GM19463 (cell line): Measurements from ENCODE around the gene SGMS2.

Source experiments
- ATAC-seq: cut with Tn5 transposase; IDR thresholded peaks from one replicate; pipeline ENCODE4 v1.9.1; 2021; ENCODE audit warnings: mild to moderate bottlenecking, moderate library complexity; ENCODE audit not compliant: unreplicated experiment

SGMS2 gene

DNA sequence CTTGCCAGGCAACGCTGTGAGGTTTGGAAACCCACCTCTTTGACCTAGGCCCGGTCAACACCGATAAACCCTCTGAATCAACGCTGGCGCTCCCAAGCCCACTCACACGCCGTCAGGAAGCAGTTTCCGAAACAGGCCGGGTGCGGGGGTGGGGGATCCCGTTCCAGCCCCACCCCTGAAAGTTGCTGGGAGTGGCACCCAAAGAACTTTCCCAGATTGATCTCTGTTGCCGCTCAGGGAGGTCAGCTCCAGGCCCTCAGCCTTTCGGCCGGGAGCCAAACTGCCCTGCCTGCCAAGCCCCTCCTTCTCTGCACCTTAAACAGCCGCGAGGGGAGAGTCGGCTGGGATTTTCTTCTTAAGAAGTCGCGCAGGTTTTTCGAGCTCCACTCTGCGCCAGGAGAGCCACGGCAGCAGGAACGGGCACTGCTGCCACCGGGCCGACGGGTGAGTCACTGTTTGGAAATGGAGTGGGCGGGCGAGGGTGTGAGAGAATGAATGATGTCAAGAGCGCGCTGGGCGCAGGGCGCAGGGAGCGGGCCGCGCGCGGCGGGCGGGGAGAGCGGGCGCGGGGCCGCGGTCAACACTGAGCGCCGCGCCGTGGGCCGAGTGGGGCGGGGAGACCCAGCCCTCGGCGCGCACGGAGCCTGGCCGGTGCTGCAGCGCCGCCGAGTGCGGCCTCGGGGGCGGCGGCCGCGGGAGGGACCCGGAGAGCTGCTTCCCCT, at the start of gene SGMS2:
Gene SGMS2 (plus strand): TSS at position 583 of the 722 bp plus-strand sequence. CDS start 70,622 bp downstream, outside the sequence.
- ATAC-seq, result peak; percentile 70

DNA sequence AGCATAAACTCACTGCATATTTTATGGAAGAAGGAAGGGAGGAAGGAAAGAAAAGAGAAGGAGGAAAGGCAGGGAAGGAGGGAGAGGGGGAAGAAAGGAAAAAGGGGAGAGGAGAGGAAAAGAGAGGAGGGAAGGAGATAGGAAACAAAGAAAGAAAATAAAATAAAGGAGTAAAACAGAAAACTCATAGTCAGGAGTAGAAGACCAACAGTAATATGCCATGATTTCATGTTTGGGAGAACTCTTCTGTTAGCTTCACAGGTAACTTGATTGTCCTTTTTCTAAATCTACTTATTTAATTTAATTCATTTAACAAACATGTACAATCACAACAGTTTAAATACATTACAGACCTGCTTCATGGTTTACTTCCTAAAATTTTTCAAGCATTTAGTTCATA, 46.8 kb upstream of the SGMS2 start:
- ATAC-seq, result no peak

DNA sequence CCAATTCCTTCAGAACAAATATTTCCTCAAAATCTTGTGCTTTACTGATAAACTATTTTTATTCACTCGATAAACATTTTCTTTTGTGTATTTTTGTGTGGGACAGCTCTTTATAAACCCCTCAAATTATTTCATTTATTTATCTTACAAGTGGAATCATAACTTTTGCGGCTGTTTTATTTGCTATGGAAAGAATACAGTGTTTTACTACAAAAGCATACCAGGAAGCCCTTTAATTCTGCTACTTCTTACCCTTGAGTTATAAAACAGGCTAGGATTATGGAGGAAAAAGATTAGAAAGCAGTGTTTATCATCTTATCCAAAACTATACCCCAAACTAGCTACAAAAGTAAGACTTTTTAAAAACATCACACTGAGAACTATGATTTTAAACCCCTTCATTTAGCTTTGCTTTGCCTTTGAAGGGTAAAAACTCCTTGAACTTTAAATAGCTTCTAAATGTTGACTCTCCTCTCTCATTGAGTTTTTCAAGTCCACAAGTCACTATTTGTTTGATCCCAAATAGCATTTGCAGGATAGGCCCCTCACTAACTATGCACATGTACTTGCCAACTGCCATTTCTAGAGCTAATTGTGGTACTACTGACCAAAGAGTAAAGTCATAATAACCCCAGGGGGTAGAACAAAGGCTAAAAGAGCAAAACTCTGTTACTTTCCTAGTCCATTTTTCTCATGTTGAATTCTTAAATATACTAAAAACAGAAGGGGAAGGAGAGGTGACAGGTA, 45.8 kb upstream of the SGMS2 start:
- ATAC-seq, result no peak

DNA sequence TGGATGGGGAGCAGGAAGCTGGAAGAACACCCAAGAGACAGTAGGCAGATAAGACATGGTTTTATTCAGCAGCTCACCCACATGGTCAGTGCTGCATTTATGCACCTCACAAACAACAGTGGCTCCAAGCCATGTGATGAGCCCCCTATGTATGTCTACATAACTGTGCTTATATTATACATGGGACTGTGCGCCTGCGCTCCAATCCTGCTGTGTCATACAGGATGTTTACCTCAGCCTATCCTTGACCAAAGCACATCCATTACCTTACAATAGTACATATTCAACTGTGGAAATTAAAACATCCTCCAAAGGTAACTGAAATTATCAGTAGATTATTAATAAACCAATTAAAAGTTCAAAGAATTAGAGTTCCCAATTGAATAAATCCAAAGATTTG, 44.1 kb upstream of the SGMS2 start:
- ATAC-seq, result no peak

DNA sequence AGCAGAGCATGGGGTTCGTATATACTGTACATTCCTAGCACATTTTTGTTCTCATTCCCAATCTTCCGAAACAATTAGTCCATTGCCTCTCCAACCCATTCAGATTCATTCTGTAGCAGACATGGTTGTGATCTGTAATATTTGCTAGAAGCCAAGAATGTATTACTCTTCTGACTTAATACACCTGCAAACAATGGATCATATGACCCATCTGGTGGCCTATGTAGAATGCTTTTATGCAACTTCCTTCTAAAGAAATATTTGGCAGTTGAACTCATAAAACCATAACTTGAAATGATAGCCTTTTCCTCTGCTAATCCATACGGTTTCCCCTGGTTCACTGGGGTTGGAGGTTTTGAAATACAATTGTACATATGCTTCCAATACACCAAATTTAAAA, 32.8 kb upstream of the SGMS2 start:
- no peak for ATAC-seq

DNA sequence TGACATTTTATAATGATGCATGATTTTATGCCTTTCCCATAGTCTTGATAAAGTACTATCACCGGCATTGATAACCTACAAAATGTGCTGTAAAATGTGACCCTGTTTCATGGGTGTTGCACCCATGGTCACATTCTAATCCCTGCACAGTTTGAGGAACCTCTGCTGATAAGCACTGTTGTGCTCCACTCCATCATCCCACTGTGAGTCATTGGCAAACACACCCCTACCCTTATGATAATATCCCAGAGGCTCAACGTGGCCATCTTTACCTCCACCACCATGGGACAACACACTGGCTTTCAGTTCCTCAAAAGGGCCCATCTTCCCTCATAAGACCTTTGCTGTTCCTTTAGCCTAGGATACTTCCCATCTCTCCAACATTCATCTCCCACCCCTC, 32.0 kb upstream of the SGMS2 start:
- ATAC-seq, result no peak

DNA sequence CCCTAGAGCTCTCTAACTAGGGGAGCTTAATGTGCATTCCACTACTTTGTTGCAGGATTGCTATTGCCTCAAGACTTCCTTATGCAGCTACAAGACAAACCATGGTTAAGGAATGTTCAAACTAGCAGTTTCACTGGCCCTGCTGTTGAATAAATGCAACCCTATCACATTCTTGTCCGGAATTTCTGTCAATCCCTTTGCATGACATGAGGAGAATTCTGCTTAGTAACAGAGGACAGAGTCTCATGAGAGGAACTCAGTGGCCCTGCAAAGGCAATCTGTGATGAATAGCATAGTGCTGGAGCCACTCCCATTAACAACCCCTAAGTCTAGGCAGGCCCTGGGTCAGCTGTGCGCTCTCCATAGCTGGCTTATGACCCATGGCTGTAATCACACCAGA, 30.7 kb upstream of the SGMS2 start:
- ATAC-seq, result no peak

DNA sequence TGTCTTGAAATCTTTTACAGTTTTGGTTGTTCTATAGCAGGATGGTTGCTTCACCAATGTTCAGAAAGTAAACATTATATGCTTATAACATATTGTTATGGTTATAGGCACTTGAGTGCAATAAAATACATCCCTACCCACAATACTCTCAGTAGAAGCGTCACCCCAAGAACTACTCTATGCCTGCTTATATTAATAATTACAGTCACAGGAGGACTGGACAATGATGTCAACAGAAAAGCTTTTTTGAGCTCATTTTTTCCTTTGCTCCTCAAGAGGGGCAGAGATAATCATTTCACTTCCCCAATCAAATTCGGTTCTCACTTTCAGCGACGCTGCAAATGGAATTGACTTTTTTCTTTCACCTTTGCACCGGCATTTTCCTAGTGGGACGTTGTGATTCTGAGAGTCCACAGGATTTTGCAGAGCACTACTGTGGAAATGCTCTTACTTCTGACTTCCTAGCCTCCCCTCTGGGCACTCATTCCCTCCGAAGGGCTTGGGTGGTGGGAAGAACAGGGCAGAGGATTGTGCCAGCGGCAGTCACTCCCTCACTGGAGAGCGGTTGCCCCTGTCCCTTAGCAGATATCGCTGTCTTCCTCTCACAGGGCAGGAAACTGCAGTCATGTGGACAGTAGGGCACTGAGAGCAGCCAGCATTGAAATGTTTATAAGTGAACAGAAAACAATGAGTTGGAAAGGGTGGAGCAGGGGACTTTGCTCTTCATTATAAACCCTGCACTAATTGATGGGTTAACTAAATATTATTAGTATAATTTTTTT, 24.9 kb upstream of the SGMS2 start:
- peak; percentile 48 for ATAC-seq

DNA sequence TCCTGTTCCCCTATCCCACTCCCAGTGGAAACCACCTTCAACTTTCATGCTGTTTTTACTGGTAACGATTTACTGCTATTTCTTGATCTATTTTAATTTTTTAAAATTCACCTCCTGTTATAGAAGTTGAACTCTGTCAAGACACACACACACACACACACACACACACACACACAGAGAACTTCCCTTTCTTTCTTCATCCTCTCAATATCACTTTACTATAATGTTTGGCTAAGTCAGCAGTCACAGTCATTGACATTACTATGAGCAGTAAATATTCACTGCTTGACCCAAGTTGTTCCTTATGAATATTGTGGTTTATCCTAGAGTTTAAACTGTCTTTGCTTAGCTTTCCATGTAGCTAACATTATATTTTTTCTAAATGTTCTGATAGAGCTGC, 24.0 kb upstream of the SGMS2 start:
- no peak for ATAC-seq

DNA sequence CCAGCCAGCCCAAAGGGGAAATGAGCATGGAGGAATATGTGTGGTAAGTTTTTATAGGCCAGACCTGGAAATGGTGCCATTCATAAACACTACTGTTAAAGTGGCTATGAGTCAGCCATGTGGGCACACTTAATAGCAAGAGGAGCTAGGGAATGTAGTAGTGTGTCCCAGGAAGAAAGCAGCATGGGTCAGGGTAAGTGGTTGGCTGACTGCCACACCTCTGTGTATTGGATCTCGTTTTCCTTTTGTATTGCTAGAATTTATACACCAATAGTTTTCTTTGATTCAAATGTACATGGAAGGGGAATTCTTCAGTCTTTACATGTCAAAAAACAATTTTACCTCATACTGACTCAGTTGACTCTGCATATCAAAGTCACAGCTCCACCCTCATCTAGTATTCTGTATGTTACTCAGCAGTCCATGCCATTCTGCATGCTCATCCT, 22.9 kb upstream of the SGMS2 start:
- no peak for ATAC-seq

DNA sequence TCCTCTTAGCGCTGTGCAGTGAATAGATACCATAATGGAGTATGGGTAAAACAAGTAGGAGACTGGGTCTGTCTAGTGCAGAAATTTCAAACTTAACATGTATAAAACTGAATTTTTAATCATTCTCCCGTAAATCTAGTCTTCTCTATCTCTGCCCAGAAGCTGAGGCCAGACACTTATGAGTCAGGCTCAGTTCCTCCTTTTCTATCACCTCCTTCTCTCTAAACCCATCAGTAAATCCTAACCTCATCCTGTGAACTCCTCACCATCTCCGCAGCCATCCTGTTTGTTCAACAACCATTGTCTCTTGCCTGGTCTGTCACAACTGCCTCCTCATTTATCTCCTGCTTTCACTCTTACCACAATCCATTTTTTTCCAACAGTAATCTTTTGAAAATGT, 19.8 kb upstream of the SGMS2 start:
- no peak for ATAC-seq

DNA sequence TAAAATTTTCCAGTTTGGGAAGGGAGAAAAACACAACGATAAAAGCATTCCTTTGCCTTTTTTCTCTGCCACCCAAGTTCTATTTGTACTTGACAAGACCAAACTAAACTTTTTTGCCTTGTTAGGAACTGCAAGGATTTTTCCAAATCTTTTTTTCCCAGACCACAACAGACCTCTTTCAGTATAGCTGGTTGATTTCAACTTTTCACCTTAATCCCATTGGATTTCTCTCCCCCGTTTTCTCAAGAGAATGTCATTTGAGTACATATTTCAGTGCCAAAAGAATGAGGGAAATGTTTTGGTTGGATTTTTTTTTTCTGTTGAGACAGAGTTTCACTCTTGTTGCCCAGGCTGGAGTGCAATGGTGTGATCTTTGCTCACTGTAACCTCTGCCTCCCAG, 18.5 kb upstream of the SGMS2 start:
- no peak for ATAC-seq

DNA sequence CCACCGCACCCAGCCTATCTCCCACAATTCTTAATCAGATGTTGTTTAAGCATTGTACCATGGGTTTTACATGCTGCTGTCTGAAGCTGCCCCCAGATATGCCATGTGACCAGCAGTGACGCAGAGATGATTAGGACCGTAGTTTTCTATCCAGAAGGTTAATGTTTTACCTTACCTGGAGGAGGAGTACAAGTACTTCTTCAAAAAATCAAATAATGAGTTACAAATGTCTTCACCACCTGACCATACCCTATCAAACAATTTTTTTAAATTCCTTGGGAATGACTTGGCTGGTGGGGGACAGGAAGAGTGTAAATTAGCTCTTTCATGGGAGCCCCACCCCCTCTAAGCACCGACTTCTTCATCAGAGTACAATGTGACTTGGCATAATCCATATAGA, 16.2 kb upstream of the SGMS2 start:
- ATAC-seq, result no peak

DNA sequence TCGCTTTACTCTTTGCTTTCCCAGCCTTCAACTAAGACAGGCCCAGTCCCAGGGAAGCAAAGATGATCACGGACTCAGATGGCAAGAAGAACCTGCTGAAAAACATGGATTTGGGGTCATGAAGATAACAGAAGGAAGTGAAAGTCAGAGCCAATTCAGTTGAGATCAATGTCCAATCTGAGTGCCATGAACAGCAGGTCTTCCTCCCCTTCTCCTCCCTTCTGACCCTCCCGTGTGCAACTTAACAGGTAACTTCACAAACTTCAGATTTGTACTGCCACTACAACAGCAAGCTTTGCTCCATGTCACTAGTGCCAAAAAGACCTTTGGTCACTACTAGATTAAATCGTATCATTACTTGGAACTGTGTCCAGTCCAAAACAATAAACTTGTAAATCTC, 15.5 kb upstream of the SGMS2 start:
- no peak for ATAC-seq

DNA sequence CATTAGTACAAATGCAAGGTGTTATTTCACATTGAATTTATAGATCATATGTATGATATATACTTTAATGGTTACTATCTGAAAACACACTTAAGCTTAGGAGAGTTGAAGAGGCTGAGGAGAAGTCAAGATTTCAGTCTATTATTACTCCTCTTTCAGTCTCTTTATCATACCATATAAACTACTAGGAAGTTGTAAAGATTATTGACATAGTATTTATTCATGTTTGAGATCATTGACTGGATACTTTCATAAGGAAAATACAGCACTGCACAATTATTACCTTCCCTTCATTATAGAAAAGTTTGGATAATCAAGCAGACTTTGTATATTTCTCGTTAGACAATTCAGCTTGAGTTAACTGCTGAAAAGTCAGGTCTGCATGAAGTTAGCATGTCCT, 10.0 kb upstream of the SGMS2 start:
- ATAC-seq, result no peak

DNA sequence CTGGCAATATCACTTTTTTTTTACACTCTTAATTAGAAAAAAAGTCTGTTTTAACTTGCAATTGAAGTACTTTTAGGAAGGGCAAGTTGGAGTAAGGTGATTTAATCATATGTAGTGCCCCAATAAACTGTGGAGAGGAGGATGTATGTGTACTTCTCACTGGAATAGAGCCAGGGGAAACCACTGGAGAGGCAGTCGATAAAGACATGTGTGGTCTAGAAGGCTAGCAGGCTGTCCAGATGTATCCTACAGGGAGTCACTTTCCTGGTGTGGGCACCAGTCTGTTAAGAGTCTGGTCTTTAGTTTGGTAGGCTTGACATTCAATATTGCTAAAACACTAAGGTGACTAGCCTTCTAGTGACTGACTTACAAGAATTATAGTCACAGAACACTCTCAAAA, 9.6 kb upstream of the SGMS2 start:
- ATAC-seq, result no peak

DNA sequence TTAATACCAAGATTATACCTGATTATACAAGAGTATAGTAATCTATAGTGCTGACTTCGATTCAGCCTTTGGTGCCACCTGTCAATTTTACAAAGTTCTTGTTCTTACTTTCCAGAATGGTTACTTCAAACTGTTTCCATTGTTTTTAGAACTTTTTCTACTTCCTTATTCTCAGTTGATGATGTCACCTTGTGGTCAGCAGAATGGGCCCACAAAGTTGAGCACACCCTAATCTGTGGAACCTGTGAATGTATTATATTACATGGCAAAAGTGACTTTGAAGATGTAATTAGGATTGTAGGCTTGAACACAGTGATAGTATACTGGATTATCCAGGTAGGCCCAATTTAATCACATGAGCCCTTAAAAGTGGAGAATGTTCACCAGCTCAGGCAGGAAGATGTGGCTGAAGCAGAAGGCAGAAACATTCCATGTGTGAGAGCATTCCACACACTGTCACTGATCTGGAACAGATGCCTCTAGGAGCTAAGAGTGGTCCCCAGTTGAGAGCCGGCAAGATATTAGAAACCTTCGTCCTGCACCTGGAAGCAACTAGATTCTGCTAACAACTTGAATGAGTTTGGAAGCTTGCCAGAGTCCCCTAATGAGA, 6.3 kb upstream of the SGMS2 start:
- ATAC-seq, result peak; percentile 70

DNA sequence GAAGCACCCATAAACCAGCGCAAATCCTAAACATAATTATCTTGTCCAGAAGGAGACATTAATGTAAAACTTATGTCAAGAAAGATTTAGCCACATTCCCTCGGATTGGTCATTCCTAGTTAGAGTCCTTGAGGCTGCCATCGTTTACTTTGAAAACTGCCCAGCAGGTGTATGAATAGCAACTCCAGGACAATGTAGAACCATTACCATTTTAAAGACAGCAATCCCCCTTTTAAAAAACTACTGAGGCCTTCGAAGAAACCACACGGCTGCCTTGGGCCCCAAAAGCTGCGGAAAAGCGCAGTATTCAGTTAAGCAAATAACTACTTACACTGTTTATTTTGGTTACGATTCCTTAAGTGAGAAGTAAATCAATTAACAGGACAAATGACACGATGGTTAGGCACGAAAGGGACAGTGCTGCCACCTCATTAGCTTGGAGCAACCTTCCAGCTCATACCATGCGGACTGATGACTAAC, 822 bp upstream of the SGMS2 start:
- no peak for ATAC-seq

DNA sequence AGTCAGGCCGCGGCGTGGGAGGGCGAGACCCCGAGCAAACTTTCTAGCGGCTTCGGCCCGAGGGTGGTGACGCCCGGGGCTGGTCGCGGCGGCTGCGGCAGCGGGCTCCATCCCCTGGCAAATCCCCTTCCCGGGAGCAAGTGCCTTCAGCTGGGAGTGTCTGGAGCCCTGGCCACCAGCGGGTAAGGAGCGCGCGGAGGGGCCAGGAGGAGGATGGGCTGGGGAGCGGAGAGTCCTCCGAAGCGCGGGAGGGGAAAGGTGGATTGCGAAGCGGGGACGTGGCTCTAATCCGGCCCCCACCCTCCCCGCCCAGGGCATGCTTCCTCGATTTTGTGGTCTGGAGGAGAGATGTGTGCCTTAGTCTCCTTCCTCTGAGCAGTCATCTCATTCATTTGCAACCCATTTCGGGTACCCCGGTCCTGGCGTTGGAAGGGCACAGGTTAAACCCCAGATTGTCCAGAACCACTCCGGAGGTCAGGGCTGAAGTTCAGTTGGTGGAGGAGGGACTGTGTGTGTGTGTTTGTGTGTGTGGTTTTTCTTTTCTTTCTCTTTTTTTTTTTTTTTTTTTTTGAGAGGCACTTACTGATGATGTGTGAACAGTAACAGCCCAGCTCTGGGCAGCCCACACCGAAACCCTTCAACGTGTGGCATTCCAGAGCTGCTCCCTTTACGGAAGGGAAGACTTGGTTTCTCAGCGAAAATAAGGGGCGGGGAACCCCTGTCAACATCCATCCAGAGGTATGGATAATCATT, 516 bp downstream of the SGMS2 start:
- ATAC-seq, result peak; percentile 32

DNA sequence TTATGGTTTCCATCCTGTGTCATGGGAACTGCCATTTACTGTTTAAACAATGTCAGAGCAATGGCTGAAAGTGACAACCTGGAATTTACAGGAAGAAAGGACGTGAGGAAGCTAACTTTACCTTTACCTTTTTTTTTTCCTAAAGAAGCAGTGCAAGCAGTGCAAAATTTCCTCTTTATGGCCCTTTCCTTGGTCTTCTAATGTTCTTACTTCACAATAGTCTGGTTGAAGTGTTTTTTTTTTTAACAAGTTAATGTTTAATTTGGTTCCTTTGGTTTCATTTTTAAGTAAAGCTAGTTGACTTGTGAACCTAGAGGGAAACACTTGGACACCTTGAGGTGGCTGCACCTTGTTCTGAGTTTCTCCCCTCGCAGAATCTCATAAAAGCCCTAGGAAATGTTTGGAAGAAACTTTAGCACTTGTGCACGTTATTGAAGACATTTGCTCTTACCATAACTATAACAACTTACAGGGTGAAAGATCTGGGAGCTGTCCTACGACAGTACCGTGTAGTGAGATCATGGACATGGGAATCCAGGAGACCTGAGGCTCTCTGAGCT, 1.8 kb downstream of the SGMS2 start:
- ATAC-seq, result no peak
